ENCODE data around the gene OR52L1. TPM values are rescaled to one million over a fixed set of nuclear protein-coding genes. Genes with fewer than 3 reads are reported as not detected.

Gene OR52L1
- total RNA-seq, 1 experiment from 2014 or later, result not detected

GRCh38 chr11:5992150-5992549 lies 5.4 kb upstream of the OR52L1 start:
- DNase-seq (ENCODE audit: low spot score), result no peak
- ChIA-PET POLR2A (ENCODE audit: low non-redundant PET) (no interaction called here), CTCF (interaction anchor here (1.0 kb wide), 1 partner anchor 371 kb away, joined by 7 read pairs; no protein-coding TSS in a partner anchor)
- Histone ChIP-seq H3K9me3 (ENCODE audit: low read depth, low read length, poor library complexity, severe bottlenecking) (no peaks in the 10 kb centered on the region), H3K4me1 (ENCODE audit: insufficient read depth, low read length, poor library complexity, severe bottlenecking) (no peaks in the 10 kb centered on the region), H3K27me3 (replicated peaks; ENCODE audit: insufficient read depth, low read depth, low read length, poor library complexity) (no peaks in the 10 kb centered on the region), H3K27ac (ENCODE audit: low read depth, low read length, poor library complexity, severe bottlenecking) (no peak overlapping the region), H3K4me3 (ENCODE audit: low read depth, low read length, poor library complexity, severe bottlenecking) (no peak overlapping the region), H3K36me3 (ENCODE audit: insufficient read depth, low read length, poor library complexity, severe bottlenecking) (no peaks in the 10 kb centered on the region)
- BruUV-seq (replicated peaks), result no TSS peak
- intact Hi-C loops (cut with micrococcal nuclease; ENCODE audit: unreplicated experiment), result loop anchor here (10.0 kb wide), 1 partner anchor 363 kb away; no protein-coding TSS in a partner anchor
- TF ChIP-seq CTCF (conservative IDR thresholded peaks at IDR 0.05; ENCODE audit: low read depth, low read length) (no peak), EZH2 (IDR thresholded peaks at IDR 0.05; ENCODE audit: borderline replicate concordance, low read depth, low read length, poor library complexity, severe bottlenecking) (no peak)

DNA sequence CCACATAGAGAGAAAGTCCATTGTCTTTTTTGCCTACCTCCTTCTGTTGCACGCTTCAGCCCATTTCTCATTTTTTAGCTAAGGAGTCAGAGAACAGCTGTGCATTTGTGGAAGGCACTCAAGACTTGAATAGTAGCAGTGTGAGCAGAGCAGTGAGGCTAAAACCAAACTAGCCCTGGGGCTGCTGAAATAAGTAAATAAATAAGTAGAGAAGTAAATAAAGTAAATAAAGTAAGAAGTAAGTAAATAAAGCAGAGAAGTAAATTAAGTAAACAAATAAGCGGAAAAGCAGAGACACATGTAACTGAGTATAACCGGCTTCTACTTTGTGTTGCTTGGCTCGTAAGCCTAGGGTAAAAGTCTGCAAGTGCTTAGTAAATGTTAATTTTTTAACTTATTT lies 2.4 kb upstream of the OR52L1 start:
- no peaks in the 10 kb centered on the region for H3K27me3 ChIP-seq (replicated peaks; ENCODE audit: insufficient read depth, low read depth, low read length, poor library complexity)
- no peaks in the 10 kb centered on the region for H3K4me1 ChIP-seq (ENCODE audit: insufficient read depth, low read length, poor library complexity, severe bottlenecking)
- no peak for TF ChIP-seq CTCF (conservative IDR thresholded peaks at IDR 0.05; ENCODE audit: low read depth, low read length)
- TF ChIP-seq EZH2 (IDR thresholded peaks at IDR 0.05; ENCODE audit: borderline replicate concordance, low read depth, low read length, poor library complexity, severe bottlenecking), result no peak
- ChIA-PET POLR2A (ENCODE audit: low non-redundant PET) (no interaction called here), CTCF (no interaction called here)
- no peaks in the 10 kb centered on the region for H3K36me3 ChIP-seq (ENCODE audit: insufficient read depth, low read length, poor library complexity, severe bottlenecking)
- DNase-seq (ENCODE audit: low spot score), result no peak
- no peak overlapping the region for H3K4me3 ChIP-seq (ENCODE audit: low read depth, low read length, poor library complexity, severe bottlenecking)
- H3K9me3 ChIP-seq (ENCODE audit: low read depth, low read length, poor library complexity, severe bottlenecking), result no peaks in the 10 kb centered on the region
- intact Hi-C loops (cut with micrococcal nuclease; ENCODE audit: unreplicated experiment), result no loop called here
- no TSS peak for BruUV-seq (replicated peaks)
- H3K27ac ChIP-seq (ENCODE audit: low read depth, low read length, poor library complexity, severe bottlenecking), result no peak overlapping the region

- Histone ChIP-seq H3K27me3 (replicated peaks; ENCODE audit: insufficient read depth, low read depth, low read length, poor library complexity) (no peaks in the 10 kb centered on the region), H3K36me3 (ENCODE audit: insufficient read depth, low read length, poor library complexity, severe bottlenecking) (no peaks in the 10 kb centered on the region), H3K4me3 (ENCODE audit: low read depth, low read length, poor library complexity, severe bottlenecking) (no peak overlapping the region), H3K27ac (ENCODE audit: low read depth, low read length, poor library complexity, severe bottlenecking) (no peak overlapping the region), H3K4me1 (ENCODE audit: insufficient read depth, low read length, poor library complexity, severe bottlenecking) (no peaks in the 10 kb centered on the region), H3K9me3 (ENCODE audit: low read depth, low read length, poor library complexity, severe bottlenecking) (no peaks in the 10 kb centered on the region)
- ChIA-PET POLR2A (ENCODE audit: low non-redundant PET) (no interaction called here), CTCF (no interaction called here)
- BruUV-seq (replicated peaks), result no TSS peak
- no peak for DNase-seq (ENCODE audit: low spot score)
- TF ChIP-seq CTCF (conservative IDR thresholded peaks at IDR 0.05; ENCODE audit: low read depth, low read length) (no peak), EZH2 (IDR thresholded peaks at IDR 0.05; ENCODE audit: borderline replicate concordance, low read depth, low read length, poor library complexity, severe bottlenecking) (no peak)
- intact Hi-C loops (cut with micrococcal nuclease; ENCODE audit: unreplicated experiment), result no loop called here
These were observed 3.3 kb downstream of the OR52L1 start for GRCh38 chr11:5983443-5983842.
